Measurements from ENCODE around the gene TTC13. TPM values are rescaled to one million over a fixed set of nuclear protein-coding genes. Genes with fewer than 3 reads are reported as not detected.
A peak's percentile ranks its signal among the peaks of the same experiment; 100 is the strongest.

Gene TTC13
- total RNA-seq, 2 donors from 2014 or later = 3.9 to 5.5 TPM

DNA sequence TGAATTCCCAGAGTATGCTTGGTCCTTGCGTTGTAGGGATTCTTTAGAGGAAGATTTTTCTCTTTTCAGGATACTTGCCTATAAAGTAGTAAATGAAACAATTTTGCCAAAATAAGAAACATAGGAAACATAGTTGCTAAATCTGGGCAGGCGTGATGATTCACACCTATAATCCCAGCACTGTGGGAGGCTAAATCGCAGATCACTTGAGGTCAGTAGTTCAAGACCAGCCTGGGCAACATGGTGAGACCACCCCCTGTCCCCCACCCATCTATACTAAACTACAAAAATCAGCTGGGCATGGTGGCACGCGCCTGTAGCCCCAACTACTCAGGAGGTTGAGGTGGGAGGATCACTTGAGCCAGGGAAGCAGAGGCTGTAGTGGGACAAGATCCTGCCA is 5.2 kb upstream of the TTC13 start:
- no peaks in the 10 kb centered on the region for H3K27me3 ChIP-seq
- no peaks in the 10 kb centered on the region for H3K36me3 ChIP-seq
- H3K4me1 ChIP-seq = peaks cover 0 to 11% of the 10 kb centered on the region in 2 donors
- no peaks in the 10 kb centered on the region for H3K9me3 ChIP-seq
- H3K27ac ChIP-seq = no peak overlapping the region
- TF ChIP-seq, protein P1, sequence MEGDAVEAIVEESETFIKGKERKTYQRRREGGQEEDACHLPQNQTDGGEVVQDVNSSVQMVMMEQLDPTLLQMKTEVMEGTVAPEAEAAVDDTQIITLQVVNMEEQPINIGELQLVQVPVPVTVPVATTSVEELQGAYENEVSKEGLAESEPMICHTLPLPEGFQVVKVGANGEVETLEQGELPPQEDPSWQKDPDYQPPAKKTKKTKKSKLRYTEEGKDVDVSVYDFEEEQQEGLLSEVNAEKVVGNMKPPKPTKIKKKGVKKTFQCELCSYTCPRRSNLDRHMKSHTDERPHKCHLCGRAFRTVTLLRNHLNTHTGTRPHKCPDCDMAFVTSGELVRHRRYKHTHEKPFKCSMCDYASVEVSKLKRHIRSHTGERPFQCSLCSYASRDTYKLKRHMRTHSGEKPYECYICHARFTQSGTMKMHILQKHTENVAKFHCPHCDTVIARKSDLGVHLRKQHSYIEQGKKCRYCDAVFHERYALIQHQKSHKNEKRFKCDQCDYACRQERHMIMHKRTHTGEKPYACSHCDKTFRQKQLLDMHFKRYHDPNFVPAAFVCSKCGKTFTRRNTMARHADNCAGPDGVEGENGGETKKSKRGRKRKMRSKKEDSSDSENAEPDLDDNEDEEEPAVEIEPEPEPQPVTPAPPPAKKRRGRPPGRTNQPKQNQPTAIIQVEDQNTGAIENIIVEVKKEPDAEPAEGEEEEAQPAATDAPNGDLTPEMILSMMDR (IDR thresholded peaks at IDR 0.05) = no peak
- no peak for DNase-seq (ENCODE audit: low spot score)
- no peak overlapping the region for H3K4me3 ChIP-seq

DNA sequence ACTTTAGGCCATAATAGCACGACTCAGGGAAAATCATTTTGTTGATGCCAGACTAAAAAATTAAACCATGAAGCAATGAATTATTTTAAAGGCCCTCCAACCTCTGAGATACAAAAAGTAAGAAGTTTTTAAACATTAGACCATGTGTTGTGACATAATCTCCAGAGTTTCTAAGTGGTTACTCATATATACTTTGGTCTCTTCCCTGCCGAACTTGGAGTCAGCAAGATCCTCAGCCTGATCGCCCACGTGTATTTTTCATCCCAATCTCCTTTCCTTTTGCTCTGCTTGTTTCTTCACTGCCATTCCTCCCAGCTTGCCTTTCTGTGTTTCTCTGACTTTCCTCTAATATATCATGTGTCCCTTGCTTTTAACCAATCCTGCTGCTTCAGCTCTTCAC is 4.0 kb upstream of the TTC13 start:
- Histone ChIP-seq H3K27ac (no peak overlapping the region), H3K9me3 (no peaks in the 10 kb centered on the region), H3K4me3 (no peak overlapping the region), H3K27me3 (no peaks in the 10 kb centered on the region), H3K4me1 (peaks cover 0 to 14% of the 10 kb centered on the region in 2 donors), H3K36me3 (no peaks in the 10 kb centered on the region)
- DNase-seq (ENCODE audit: low spot score) = no peak
- TF ChIP-seq, protein P1 (IDR thresholded peaks at IDR 0.05) = no peak

- Histone ChIP-seq H3K27ac (no peak overlapping the region), H3K36me3 (no peaks in the 10 kb centered on the region), H3K4me1 (peaks cover 0 to 21% of the 10 kb centered on the region in 2 donors), H3K4me3 (no peak overlapping the region), H3K9me3 (no peaks in the 10 kb centered on the region), H3K27me3 (no peaks in the 10 kb centered on the region)
- TF ChIP-seq, protein P1 (IDR thresholded peaks at IDR 0.05) = no peak
- no peak for DNase-seq (ENCODE audit: low spot score)
Observed at GRCh38 chr1:230979952-230980351, 1.3 kb upstream of the TTC13 start.

GRCh38 chr1:230979389-230979716 is 692 bp upstream of the TTC13 start:
- H3K27me3 ChIP-seq = no peaks in the 10 kb centered on the region
- TF ChIP-seq, protein P1 (IDR thresholded peaks at IDR 0.05) = no peak

GRCh38 chr1:230977761-230978490 is 735 bp downstream of the TTC13 start:
- H3K27me3 ChIP-seq = no peaks in the 10 kb centered on the region
- TF ChIP-seq, protein P1 (IDR thresholded peaks at IDR 0.05) = no peak
- H3K9me3 ChIP-seq = no peaks in the 10 kb centered on the region
- peak overlapping the region; percentile 81 to 87 for H3K4me3 ChIP-seq
- peaks cover 0 to 21% of the 10 kb centered on the region in 2 donors for H3K4me1 ChIP-seq
- no peaks in the 10 kb centered on the region for H3K36me3 ChIP-seq
- DNase-seq (ENCODE audit: low spot score) = no peak
- peak overlapping the region; percentile 36 to 55 for H3K27ac ChIP-seq

More at GRCh38 chr1:230979389-230979716, 692 bp upstream of the TTC13 start:
- DNase-seq (ENCODE audit: low spot score) = no peak
- Histone ChIP-seq H3K36me3 (no peaks in the 10 kb centered on the region), H3K4me3 (peak overlapping the region; percentile 81 to 87), H3K27ac (peak overlapping the region; percentile 64 to 71), H3K9me3 (no peaks in the 10 kb centered on the region), H3K4me1 (peaks cover 0 to 21% of the 10 kb centered on the region in 2 donors)
